ENCODE measurements around the gene IVNS1ABP.

DNA sequence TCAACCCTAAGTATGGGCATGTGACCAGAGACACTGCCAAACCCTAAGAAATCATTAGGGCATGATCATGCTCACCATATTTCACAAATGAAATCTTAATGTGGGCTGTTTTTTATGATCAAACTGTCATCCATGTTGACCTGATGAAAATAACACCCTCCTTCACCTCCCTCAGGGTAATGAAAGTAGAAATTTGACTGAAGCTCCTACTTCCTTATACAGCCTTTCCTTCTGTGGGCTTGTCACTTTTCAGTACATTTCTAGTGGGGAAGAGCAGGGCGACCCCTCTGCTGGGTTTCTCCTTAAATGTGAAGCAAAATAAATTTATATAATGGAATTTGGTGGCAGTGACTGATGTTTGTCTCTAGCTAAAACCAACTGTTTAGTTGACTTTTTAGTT lies 25.9 kb downstream of the IVNS1ABP start:
- no peak for TF ChIP-seq ZBTB7A (IDR thresholded peaks at IDR 0.05; ENCODE audit: low read depth)
- no peak for TF ChIP-seq RAD21 (IDR thresholded peaks at IDR 0.05; ENCODE audit: low read depth)

Data from Ishikawa (cell line).